ENCODE data around the gene DCC.

DCC gene

DNA sequence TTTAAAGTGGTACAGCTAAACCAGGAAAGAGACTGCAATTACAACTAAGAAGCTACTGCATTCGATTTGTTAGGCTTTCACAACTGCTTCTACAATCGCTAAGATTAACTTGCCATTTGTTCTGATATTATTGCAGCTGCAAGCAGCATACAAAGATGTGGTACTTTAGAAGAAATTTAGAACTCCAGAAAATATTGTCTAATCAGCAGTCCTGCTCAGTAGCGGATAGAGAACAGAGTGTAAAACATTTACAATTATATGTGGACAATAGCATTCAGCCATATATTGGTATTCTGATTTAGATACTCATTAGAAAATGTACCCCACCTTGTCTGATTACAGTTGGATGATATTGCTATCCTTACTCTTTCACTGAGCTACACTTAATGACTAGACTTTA lies 265.3 kb downstream of the DCC start:
- CTCF ChIA-PET, result interaction anchor here (0.9 kb wide), 1 partner anchor 14 kb away, joined by 3 read pairs; no protein-coding TSS in a partner anchor
- TF ChIP-seq, protein P1, sequence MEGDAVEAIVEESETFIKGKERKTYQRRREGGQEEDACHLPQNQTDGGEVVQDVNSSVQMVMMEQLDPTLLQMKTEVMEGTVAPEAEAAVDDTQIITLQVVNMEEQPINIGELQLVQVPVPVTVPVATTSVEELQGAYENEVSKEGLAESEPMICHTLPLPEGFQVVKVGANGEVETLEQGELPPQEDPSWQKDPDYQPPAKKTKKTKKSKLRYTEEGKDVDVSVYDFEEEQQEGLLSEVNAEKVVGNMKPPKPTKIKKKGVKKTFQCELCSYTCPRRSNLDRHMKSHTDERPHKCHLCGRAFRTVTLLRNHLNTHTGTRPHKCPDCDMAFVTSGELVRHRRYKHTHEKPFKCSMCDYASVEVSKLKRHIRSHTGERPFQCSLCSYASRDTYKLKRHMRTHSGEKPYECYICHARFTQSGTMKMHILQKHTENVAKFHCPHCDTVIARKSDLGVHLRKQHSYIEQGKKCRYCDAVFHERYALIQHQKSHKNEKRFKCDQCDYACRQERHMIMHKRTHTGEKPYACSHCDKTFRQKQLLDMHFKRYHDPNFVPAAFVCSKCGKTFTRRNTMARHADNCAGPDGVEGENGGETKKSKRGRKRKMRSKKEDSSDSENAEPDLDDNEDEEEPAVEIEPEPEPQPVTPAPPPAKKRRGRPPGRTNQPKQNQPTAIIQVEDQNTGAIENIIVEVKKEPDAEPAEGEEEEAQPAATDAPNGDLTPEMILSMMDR (IDR thresholded peaks at IDR 0.05; ENCODE audit: control extremely low read depth, extremely low read depth, low read depth, missing control alignments), result no peak
- no peak for DNase-seq (ENCODE audit: extremely low spot score)
- POLR2A ChIA-PET, result no interaction called here

DNA sequence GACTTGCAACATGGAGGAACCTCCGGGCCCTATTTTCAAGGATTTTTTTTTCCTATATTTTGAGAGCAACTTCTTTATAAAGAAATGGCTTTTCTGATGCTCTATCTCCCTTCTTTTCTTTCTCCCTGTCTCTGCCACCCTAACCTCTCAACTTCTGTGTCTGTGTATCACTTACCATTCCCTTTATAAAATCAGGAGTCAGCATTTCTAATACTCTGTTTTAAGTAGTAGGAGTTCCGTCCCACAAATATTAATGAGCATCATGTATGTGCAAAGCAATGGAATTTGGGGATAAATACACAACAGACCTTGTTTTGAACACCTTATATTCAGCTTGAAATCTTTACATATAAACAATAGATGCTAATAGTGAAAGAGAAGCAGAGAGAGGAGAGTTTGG lies 268.0 kb downstream of the DCC start:
- DNase-seq (ENCODE audit: extremely low spot score), result no peak
- ChIA-PET CTCF (no interaction called here), POLR2A (no interaction called here)
- TF ChIP-seq, protein P1 (IDR thresholded peaks at IDR 0.05; ENCODE audit: control extremely low read depth, extremely low read depth, low read depth, missing control alignments), result no peak

DNA sequence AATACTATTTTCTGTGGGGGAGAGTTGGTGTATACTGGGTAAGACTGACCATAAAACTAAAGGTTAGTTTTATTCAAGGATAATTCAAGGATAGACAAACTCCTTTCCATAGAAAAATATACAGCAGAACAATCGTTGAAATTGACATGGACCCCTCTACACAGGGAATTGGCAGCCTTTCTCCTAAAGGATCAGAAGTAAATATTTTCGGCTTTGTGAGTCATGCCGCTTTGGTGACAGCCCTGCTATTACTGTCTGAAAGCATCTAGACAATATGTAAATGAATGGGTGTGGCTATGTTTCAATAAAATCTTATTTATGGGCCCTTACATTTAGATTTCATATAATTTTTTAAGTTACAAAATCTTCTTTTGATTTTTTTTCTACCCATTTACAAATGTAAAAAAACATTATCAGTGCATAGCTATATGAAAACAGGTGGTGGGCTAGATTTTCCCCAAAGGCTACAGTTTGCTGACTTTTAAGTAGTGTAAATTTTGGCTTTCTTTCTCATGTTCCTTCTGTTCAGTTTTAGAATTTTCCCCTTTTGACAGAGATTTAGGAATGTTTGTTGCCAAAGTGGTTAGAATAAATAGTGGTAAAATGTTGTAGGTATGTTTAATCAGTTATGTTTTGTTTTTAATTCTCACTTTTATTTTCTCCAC lies 270.6 kb downstream of the DCC start:
- ChIA-PET CTCF (no interaction called here), POLR2A (no interaction called here)
- TF ChIP-seq, protein P1 (IDR thresholded peaks at IDR 0.05; ENCODE audit: control extremely low read depth, extremely low read depth, low read depth, missing control alignments), result no peak
- DNase-seq (ENCODE audit: extremely low spot score), result no peak

DNA sequence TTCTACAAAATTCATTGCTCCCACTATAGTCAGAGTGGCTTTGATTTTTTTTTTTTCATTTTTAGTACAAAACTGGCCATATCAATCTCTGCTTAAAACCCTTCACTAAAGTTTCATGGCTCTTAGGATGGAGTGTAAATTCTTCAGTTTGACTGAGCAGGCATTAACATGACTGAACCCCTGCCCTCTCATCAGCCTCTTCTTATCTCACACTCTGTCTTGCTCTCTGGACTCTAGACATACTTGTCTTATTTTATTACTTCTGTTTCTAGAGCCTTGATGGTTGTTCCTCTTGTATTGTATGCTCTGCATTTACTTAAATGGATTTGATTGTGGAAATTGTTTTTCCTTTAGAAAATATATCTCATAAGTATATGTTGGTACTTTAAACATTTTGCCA lies 272.4 kb downstream of the DCC start:
- POLR2A ChIA-PET, result no interaction called here
- DNase-seq (ENCODE audit: extremely low spot score), result no peak
- TF ChIP-seq, protein P1 (IDR thresholded peaks at IDR 0.05; ENCODE audit: control extremely low read depth, extremely low read depth, low read depth, missing control alignments), result no peak
- CTCF ChIA-PET, result no interaction called here

DNA sequence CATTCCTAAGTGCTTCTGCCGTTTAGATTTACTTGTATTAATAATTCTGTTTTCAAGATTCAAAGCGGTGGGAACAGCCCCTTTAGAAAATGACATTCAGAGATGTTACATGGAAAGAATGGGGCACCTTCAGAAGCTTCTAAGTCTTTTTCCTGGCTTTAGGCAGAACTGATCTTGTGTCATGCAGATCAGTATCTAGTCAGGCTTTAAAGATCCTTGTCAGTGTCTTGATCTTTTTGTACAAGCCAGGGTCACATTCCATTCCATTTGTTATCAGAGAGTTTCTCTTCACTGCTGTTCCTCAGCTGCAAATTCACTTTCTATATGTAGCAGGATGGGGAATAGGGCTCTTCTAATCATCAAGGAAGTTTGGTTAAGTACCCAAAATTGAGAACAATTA lies 275.3 kb downstream of the DCC start:
- CTCF ChIA-PET, result no interaction called here
- no peak for DNase-seq (ENCODE audit: extremely low spot score)
- TF ChIP-seq, protein P1 (IDR thresholded peaks at IDR 0.05; ENCODE audit: control extremely low read depth, extremely low read depth, low read depth, missing control alignments), result no peak
- POLR2A ChIA-PET, result no interaction called here

DNA sequence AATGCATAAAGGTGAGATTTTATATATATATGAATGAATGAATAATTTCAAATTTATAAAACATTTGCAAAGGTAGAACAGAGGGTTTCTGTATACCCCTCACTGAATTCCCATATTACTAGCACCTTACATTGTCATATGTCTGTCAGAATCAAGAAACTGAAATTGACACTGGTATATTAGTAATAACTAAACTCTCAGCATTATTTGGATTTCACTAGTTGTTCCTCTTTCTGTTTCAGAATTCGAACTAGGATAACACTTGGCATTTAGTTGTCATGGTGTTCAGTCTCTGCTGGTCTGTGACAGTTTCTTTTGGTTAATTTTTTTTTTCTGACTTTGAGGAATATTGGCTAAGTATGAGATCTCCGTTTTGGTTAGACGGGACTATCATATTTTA lies 275.9 kb downstream of the DCC start:
- POLR2A ChIA-PET, result no interaction called here
- DNase-seq (ENCODE audit: extremely low spot score), result peak; percentile 15
- CTCF ChIA-PET, result no interaction called here
- TF ChIP-seq, protein P1 (IDR thresholded peaks at IDR 0.05; ENCODE audit: control extremely low read depth, extremely low read depth, low read depth, missing control alignments), result no peak

Measured in GM10248 (cell line).